ENCODE data around the gene PLCD1.
"Not testable (repeated sequence)": the region's sequence is repeated elsewhere in the genome, so short reads cannot be mapped to it uniquely, and the experiment has no call there.

PLCD1 gene

DNA sequence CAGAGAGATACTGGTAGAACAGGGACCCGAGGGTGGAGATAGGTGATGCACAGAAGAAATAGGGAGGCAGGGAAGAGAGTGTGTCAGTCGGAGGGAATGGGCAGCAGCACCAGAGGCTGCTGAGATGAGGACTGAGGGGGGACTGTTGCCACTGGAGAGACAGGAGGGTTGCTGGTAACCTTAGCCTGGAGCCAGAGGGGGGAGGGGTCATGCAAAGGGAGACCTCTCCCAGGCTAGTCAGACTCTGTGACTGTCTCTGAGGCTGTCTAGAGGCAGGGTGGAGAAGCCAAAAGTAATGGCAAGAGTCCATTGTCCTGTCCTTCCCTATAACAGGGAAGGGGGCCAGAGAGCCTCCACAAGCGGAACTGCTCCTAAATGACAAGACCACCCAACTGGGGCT lies 7.5 kb upstream of the PLCD1 start:
- TF ChIP-seq EZH2phosphoT487 (IDR thresholded peaks at IDR 0.05; ENCODE audit: low read length) (no peak), EZH2 (optimal IDR thresholded peaks at IDR 0.05; ENCODE audit: low read depth, low read length) (no peak)
- TF ChIP-seq, protein P1, sequence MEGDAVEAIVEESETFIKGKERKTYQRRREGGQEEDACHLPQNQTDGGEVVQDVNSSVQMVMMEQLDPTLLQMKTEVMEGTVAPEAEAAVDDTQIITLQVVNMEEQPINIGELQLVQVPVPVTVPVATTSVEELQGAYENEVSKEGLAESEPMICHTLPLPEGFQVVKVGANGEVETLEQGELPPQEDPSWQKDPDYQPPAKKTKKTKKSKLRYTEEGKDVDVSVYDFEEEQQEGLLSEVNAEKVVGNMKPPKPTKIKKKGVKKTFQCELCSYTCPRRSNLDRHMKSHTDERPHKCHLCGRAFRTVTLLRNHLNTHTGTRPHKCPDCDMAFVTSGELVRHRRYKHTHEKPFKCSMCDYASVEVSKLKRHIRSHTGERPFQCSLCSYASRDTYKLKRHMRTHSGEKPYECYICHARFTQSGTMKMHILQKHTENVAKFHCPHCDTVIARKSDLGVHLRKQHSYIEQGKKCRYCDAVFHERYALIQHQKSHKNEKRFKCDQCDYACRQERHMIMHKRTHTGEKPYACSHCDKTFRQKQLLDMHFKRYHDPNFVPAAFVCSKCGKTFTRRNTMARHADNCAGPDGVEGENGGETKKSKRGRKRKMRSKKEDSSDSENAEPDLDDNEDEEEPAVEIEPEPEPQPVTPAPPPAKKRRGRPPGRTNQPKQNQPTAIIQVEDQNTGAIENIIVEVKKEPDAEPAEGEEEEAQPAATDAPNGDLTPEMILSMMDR (IDR thresholded peaks at IDR 0.05; ENCODE audit: low read length) = no peak
- no peak overlapping the region for H3K4me3 ChIP-seq (ENCODE audit: low read length)
- no peaks in the 10 kb centered on the region for H3F3A ChIP-seq (ENCODE audit: insufficient read depth, low read length)
- peaks cover 11% of the 10 kb centered on the region for H3K4me1 ChIP-seq (ENCODE audit: low read length)
- H3K79me2 ChIP-seq (ENCODE audit: low read length) = no peaks in the 10 kb centered on the region
- no peak for DNase-seq
- H3K4me2 ChIP-seq (ENCODE audit: low read depth, low read length) = no peak overlapping the region
- H4K20me1 ChIP-seq (ENCODE audit: insufficient read depth, low read length) = no peaks in the 10 kb centered on the region
- no peaks in the 10 kb centered on the region for H3K9me2 ChIP-seq (replicated peaks; ENCODE audit: insufficient read depth, low read length)
- no peak overlapping the region for H3K27ac ChIP-seq (ENCODE audit: low read length)
- no peaks in the 10 kb centered on the region for H3K36me3 ChIP-seq (replicated peaks; ENCODE audit: insufficient read depth, low read length)
- no peak overlapping the region for H3K9ac ChIP-seq (ENCODE audit: low read length)
- H3K27me3 ChIP-seq (replicated peaks; ENCODE audit: insufficient read depth, low read length) = no peaks in the 10 kb centered on the region
- H2AFZ ChIP-seq (ENCODE audit: low read length) = no peak overlapping the region
- H3K9me3 ChIP-seq (replicated peaks; ENCODE audit: insufficient read depth, low read length) = no peaks in the 10 kb centered on the region

DNA sequence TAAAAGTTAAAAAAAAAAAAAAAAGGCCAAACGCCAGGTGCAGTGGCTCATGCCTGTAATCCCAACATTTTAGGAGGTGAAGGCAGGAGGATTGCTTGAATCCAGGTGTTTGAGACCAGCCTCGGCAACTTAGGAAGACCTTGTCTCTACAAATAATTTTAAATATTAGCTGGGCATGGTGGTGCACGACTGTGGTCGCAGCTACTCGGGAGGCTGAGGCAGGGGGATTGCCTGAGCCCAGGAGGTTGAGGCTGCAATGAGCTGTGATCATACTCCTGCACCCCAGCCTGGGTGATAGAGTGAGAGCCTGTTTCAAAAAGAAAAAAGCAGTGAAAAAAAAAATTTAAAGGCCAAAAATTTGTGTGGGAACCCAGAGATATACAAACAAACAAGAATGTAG lies 6.8 kb upstream of the PLCD1 start:
- Histone ChIP-seq H3K79me2 (ENCODE audit: low read length) (no peaks in the 10 kb centered on the region), H3K9ac (ENCODE audit: low read length) (no peak overlapping the region), H3K36me3 (replicated peaks; ENCODE audit: insufficient read depth, low read length) (no peaks in the 10 kb centered on the region), H3K4me2 (ENCODE audit: low read depth, low read length) (no peak overlapping the region), H3F3A (ENCODE audit: insufficient read depth, low read length) (no peaks in the 10 kb centered on the region), H4K20me1 (ENCODE audit: insufficient read depth, low read length) (no peaks in the 10 kb centered on the region), H3K27me3 (replicated peaks; ENCODE audit: insufficient read depth, low read length) (no peaks in the 10 kb centered on the region), H3K9me3 (replicated peaks; ENCODE audit: insufficient read depth, low read length) (no peaks in the 10 kb centered on the region), H3K4me1 (ENCODE audit: low read length) (peaks cover 11% of the 10 kb centered on the region), H3K9me2 (replicated peaks; ENCODE audit: insufficient read depth, low read length) (no peaks in the 10 kb centered on the region), H2AFZ (ENCODE audit: low read length) (no peak overlapping the region), H3K4me3 (ENCODE audit: low read length) (no peak overlapping the region), H3K27ac (ENCODE audit: low read length) (no peak overlapping the region)
- TF ChIP-seq EZH2 (optimal IDR thresholded peaks at IDR 0.05; ENCODE audit: low read depth, low read length) (no peak), EZH2phosphoT487 (IDR thresholded peaks at IDR 0.05; ENCODE audit: low read length) (no peak)
- no peak for DNase-seq

DNA sequence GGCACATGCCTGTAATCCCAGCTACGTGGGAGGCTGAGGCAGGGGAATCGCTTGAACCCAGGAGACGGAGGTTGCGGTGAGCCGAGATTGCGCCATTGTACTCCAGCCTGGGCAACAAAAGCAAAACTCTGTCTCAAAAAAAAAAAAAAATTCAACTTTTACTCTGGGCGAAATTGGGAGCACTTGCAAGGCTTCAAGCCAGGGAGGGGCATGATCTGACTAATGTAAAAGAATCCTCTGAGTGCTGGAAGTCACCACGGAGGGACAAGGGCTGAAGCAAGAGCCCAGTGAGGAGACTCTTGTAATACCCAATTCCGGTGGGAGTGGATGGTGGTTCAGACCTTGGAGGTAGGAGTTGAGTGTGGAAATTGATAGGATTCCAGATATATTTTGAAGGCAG lies 4.9 kb upstream of the PLCD1 start:
- not testable (repeated sequence) for H2AFZ ChIP-seq (ENCODE audit: low read length); H3K36me3 ChIP-seq (replicated peaks; ENCODE audit: insufficient read depth, low read length); H4K20me1 ChIP-seq (ENCODE audit: insufficient read depth, low read length); H3K9me2 ChIP-seq (replicated peaks; ENCODE audit: insufficient read depth, low read length); H3K9ac ChIP-seq (ENCODE audit: low read length); H3K4me2 ChIP-seq (ENCODE audit: low read depth, low read length); DNase-seq; H3K4me3 ChIP-seq (ENCODE audit: low read length); H3K4me1 ChIP-seq (ENCODE audit: low read length); H3K79me2 ChIP-seq (ENCODE audit: low read length); H3K27me3 ChIP-seq (replicated peaks; ENCODE audit: insufficient read depth, low read length); H3F3A ChIP-seq (ENCODE audit: insufficient read depth, low read length); H3K9me3 ChIP-seq (replicated peaks; ENCODE audit: insufficient read depth, low read length); H3K27ac ChIP-seq (ENCODE audit: low read length)

DNA sequence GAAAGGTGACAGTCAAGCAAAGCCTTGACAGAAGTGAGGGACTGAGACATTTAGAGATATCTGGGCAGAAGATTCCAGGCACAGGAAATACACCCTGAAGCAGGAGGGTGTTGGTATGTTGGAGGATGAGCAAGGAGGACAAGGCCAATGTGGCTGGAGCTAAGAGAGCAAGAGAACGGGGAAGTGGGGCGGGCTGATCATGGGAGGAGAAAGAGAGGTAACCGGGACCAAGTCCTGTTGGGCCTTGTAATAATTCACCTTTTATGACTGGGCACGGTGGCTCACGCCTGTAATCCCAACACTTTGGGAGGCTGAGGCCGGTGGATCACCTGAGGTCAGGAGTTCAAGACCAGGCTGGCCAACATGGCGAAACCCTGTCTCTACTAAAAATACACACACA lies 4.1 kb upstream of the PLCD1 start:
- H3K9ac ChIP-seq (ENCODE audit: low read length); H3K79me2 ChIP-seq (ENCODE audit: low read length); H3K27me3 ChIP-seq (replicated peaks; ENCODE audit: insufficient read depth, low read length); H3K4me3 ChIP-seq (ENCODE audit: low read length); H3K9me3 ChIP-seq (replicated peaks; ENCODE audit: insufficient read depth, low read length); H3K36me3 ChIP-seq (replicated peaks; ENCODE audit: insufficient read depth, low read length); H4K20me1 ChIP-seq (ENCODE audit: insufficient read depth, low read length); H3K4me2 ChIP-seq (ENCODE audit: low read depth, low read length); DNase-seq; H3K27ac ChIP-seq (ENCODE audit: low read length); H3K4me1 ChIP-seq (ENCODE audit: low read length); H2AFZ ChIP-seq (ENCODE audit: low read length); H3K9me2 ChIP-seq (replicated peaks; ENCODE audit: insufficient read depth, low read length); H3F3A ChIP-seq (ENCODE audit: insufficient read depth, low read length): not testable (repeated sequence)

DNA sequence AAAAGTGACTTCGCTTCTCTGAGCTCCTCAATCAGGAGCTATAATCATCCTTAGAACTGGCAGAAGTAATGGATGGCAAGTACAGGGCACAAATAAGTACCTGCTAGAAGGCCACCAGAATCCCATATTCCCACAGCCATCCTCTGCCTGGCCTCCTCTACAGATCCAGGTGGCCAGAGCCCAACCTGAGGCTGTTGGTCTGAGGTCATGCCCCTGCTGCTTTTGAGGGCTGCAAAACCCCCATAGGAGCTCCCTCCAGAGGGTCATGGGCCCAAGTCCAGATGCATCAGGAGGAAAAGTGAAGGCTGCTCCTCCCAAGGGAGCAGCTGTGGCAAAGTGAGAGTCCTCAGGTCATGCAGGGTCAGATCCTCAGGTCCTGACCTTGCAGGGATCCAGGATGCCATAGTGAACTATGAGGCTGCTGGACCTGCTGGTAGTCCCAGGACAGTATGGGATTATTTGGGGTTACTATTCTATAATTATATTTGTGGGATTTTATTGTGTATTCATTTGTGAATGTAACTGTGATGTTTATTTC lies 3.0 kb upstream of the PLCD1 start:
- H2AFZ ChIP-seq (ENCODE audit: low read length) = no peak overlapping the region
- no peaks in the 10 kb centered on the region for H3K9me3 ChIP-seq (replicated peaks; ENCODE audit: insufficient read depth, low read length)
- no peak overlapping the region for H3K27ac ChIP-seq (ENCODE audit: low read length)
- H3K9ac ChIP-seq (ENCODE audit: low read length) = no peak overlapping the region
- no peaks in the 10 kb centered on the region for H3K79me2 ChIP-seq (ENCODE audit: low read length)
- peaks cover 5% of the 10 kb centered on the region; the same call in 1 of the 2 replicates for H3K27me3 ChIP-seq (replicated peaks; ENCODE audit: insufficient read depth, low read length)
- no peaks in the 10 kb centered on the region for H3K4me1 ChIP-seq (ENCODE audit: low read length)
- no peaks in the 10 kb centered on the region for H3K36me3 ChIP-seq (replicated peaks; ENCODE audit: insufficient read depth, low read length)
- H3K4me3 ChIP-seq (ENCODE audit: low read length) = no peak overlapping the region
- no peaks in the 10 kb centered on the region for H3F3A ChIP-seq (ENCODE audit: insufficient read depth, low read length)
- no peak overlapping the region for H3K4me2 ChIP-seq (ENCODE audit: low read depth, low read length)
- H4K20me1 ChIP-seq (ENCODE audit: insufficient read depth, low read length) = no peaks in the 10 kb centered on the region
- no peaks in the 10 kb centered on the region for H3K9me2 ChIP-seq (replicated peaks; ENCODE audit: insufficient read depth, low read length)
- TF ChIP-seq, protein P1 (IDR thresholded peaks at IDR 0.05; ENCODE audit: low read length) = no peak
- TF ChIP-seq EZH2 (optimal IDR thresholded peaks at IDR 0.05; ENCODE audit: low read depth, low read length) (no peak), EZH2phosphoT487 (IDR thresholded peaks at IDR 0.05; ENCODE audit: low read length) (no peak)
- no peak for DNase-seq

Data from MM.1S (cell line).